GM21360 (cell line): ENCODE data around the gene RAB30.
"Not testable (repeated sequence)": the region's sequence is repeated elsewhere in the genome, so short reads cannot be mapped to it uniquely, and the experiment has no call there.

Experiments used
- ATAC-seq: cut with Tn5 transposase; IDR thresholded peaks from one replicate; pipeline ENCODE4 v1.9.1; 2021; ENCODE audit warnings: mild to moderate bottlenecking, moderate library complexity; ENCODE audit not compliant: unreplicated experiment

RAB30 gene

DNA sequence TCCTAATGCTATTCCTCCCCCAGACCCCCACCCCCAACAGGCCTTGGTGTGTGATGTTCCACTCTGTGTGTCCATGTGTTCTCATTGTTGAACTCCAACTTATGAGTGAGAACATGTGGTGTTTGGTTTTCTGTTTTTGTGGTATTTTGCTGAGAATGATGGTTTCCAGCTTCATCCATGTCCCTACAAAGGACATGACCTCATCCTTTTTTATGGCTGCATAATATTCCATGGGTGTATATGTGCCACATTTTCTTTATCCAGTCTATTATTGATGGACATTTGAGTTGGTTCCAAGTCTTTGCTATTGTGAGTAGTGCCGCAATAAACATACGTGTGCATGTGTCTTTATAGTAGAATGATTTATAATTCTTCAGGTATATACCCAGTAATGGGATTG lies 121.2 kb downstream of the RAB30 start:
- not testable (repeated sequence) for ATAC-seq

DNA sequence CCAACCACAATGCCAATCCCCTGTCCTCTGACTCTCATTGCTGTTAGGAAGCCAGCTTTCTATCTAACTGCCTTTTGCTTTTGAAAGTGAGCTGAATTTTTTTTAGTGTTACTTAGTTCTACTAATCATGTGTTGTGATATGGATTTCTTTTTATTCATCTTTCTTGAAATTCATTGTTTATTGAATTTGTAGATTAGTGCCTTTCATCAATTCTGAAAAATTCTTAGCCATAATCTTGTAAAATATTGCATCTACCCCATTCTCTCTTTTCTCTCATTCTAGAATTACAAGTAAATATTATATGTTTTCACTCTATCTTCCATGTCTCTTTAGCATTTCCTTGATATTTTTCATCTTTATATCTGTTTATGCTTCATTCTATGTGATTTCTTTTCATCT lies 122.3 kb downstream of the RAB30 start:
- ATAC-seq, result no peak

DNA sequence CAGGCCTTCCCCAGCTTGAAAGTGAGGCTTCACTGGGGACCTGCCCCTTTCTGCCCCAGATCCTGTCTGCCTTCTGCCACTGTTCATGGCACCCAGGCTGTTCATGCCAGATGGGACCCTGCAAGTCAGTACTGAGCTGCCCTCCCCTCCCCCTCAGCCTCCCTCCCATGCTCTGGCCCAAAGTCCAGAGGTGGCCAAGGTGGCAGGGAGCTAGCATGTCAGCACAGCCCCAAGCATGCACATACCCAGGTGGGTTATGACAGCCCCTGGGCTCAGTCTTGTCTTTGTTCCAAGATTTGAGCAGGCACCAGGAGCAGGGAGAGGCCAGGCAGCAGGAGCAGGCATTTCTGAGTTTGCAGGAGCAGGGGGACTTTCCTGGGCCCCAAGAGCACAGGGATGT lies 126.0 kb downstream of the RAB30 start:
- no peak for ATAC-seq

DNA sequence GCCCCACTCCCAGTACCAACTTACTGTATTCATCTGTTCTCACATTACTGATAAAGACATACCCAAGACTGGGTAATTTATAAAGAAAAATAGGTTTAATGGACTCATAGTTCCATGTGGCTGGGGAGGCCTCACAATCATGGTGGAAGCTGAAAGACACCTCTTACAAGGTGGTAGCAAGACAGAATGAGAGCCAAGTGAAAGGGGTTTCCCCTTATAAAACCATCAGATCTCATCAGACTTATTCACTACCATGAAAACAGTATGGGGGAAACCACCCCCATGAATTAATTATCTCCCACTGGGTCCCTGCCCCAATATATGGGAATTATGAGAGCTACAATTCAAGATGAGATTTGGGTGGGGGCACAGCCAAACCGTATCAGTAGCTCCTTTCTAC lies 126.7 kb downstream of the RAB30 start:
- ATAC-seq, result not testable (repeated sequence)

DNA sequence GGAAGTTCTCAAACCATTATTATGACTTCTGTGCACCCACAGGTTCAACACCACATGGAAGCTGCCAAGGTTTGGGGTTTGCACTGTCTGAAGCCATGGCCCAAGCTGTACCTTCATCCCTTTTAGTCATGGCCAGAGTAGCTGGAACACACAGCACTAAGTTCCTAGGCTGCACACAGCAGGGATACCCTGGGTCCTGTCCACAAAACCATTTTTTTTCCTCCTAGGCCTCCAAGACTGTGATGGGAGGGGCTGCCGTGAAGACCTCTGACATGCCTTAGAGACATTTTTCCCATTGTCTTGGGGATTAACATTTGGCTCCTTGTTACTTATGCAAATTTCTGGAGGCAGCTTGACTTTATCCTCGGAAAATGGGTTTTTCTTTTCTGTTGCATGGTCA lies 127.5 kb downstream of the RAB30 start:
- no peak for ATAC-seq

DNA sequence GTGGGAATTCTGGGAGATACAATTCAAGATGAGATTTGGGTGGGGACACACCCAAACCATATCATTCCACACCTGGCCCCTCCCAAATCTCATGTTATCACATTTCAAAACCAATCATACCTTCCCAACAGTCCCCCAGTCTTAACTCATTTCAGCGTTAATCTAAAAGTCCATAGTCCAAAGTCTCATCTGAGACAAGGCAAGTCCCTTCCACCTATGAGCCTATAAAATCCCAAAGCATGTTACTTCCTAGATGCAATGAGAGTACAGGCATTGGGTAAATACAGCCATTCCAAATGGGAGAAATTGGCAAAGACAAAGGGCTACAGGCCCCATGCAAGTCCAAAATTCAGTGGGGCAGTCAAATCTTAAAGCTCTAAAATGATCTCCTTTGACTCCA lies 128.3 kb downstream of the RAB30 start:
- not testable (repeated sequence) for ATAC-seq

DNA sequence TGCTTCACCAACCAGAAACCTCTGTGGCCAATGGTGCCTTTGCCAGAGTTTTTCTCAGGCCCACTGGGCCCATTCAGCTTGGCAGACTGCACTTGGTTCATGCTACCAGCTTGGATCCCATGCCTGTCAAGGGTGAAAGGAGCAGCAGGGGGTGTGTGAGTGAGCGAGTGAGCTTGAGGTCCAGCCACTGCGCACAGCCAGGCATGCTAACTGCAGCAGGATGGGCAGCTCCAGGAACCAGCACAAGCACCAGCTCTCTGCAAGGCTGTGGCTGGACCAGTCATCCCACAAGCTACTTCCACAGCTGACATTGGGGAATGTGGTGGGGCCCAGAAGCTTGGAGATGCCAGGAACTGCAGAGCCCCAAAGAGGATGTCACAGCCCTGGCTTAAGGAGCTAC lies 129.3 kb downstream of the RAB30 start:
- no peak for ATAC-seq

DNA sequence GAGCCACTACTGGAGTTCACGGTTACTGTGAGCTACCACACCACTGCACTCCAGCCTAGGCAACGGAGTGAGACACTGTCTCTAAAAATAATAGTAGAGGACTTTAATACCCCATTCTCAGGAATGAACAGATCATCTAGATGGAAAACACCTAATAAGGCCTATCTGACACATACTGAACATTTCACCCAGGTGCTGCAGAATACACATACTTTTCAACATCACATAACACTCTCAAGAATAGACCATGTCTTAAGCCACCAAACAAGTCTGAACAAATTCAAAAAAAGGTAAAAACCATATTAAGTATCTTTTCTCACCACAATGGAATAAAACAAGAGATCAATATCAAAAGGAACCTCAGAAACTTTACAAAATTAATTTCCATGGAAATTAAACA lies 132.2 kb downstream of the RAB30 start:
- ATAC-seq, result no peak

DNA sequence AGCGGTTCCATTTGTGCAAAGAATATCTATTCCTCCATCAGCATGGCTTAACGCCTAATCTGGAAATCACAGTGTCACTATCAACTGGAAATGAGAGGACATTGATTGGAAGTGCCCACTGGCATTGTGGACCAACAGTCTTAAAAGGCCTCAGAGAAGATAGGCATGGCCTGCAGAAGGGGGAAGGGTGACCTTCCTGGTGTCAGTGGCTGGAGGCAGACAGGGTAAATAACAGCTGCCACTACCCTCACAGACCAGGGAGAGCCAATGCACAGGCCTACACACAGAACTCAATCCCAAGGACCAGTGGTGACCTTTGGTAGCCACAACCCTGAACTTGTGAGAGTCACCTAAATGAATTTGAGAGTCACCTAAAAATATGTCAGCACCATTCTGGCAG lies 134.1 kb downstream of the RAB30 start:
- no peak for ATAC-seq

DNA sequence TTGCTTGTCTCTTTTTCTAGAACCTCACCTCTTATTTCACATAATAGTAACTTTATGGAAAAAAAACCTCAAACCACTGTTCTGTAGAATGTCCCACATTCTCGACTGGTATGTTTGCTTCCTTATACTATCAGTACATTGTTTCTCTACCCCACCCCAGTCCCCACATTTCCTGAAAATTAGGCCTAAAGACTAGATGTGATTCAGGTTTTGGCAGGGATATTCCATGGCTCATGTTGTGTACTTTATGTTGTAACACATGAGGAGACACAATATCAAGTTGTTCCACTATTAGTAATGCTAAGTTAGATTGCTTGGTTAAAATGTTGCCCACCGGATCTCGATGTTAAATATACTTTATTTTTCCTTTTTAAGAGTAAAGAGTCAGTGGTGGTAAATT lies 135.4 kb downstream of the RAB30 start:
- ATAC-seq, result no peak

DNA sequence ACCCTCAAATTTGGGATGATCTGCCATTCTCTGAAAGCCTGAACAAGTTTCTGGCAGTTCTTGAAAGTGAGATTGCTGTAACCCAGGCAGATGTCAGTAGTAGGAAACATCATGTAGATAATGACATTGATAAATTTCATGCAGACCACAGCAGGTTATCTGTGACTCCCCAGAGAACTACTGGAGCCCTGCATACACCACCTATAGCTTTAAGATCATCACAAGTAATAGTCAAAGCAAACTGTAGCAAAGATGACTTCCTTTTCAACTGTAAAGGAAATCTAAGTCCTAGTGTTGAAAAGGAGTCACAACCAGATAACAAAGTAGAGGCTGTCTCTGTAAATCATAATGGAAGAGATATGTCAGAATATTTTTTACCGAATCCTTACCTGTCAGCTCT lies 139.1 kb downstream of the RAB30 start:
- ATAC-seq, result no peak

DNA sequence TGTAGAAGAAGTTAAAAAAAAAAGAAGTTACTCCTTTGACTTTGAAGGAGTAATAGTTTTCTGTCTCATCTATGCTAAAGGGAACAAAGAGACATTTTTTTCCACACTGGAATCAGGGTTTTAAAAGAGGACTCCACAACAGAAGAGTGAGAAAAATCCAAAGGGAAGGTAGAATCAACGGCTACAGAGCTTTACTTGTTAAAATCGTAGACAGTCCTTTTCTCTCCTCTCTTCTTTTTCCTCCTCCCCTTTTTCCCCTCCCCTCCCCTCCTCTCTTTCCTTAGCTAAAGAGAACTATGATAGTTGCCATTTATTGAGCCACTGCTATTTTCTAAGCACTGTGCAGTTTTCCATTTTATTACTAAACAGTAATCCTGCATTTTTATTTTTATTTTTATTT lies 141.0 kb downstream of the RAB30 start:
- no peak for ATAC-seq

DNA sequence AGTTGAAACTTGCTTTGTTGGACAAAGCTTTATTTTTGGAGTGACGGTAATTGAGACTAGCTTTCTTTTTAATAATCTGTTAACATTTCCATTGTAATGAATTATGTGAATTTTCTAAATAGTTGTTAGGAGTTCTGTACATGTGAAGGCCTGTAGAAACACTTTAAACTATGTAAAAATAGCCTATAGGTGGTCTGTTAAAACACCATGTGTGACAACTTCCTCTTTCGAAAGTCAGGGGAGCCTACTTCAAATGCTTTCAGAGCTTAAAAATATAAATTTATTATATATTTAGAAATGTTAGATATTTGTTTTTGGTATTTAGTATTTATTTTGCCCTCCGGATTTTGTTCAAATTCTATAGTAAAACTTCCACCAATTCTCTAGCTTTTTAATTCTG lies 141.5 kb downstream of the RAB30 start:
- ATAC-seq, result peak; percentile 53

DNA sequence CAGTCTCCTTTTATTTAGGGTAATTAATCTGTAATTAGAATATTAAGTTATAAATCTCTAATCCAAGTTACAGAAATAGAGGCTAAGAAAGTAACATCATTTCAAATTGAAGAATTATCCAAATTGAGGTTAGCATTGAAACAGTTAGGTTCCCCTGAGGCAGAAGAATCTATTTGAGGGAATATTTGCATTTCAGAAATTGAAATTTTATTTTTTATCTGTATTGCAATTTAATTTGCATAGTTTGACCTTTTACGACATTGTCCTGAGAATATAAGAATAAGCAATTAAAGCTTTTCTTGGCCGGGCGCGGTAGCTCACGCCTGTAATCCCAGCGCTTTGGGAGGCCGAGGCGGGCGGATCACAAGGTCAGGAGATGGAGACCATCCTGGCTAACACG lies 142.6 kb downstream of the RAB30 start:
- ATAC-seq, result no peak

DNA sequence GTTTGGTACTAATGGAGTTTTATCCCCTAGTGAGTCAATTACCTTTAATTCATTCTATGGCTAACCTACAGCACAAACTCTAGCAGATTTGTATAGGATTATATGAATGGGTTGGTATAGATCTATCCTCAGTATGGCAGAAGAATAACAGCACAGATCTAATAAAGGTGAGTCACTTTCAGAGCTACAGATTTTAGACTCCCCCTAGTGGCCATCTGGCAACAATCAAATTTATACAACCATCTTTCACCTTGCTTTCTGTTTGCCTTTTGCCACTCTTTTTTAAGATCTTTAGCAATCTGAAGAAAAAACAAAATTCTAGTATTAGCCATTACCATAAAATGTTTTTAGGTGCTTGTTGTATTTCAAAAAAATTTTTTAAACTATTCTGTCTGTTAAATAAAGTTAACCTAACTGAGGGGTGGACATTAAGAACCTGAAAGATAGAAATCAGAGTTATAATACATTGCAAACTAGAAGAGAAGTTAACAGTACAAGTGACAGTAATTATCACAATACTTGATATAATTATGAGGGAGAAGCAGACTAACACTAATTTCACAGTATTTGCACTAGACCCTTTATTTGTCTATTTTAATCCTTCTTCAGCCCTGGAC lies 144.3 kb downstream of the RAB30 start:
- ATAC-seq, result peak; percentile 61

DNA sequence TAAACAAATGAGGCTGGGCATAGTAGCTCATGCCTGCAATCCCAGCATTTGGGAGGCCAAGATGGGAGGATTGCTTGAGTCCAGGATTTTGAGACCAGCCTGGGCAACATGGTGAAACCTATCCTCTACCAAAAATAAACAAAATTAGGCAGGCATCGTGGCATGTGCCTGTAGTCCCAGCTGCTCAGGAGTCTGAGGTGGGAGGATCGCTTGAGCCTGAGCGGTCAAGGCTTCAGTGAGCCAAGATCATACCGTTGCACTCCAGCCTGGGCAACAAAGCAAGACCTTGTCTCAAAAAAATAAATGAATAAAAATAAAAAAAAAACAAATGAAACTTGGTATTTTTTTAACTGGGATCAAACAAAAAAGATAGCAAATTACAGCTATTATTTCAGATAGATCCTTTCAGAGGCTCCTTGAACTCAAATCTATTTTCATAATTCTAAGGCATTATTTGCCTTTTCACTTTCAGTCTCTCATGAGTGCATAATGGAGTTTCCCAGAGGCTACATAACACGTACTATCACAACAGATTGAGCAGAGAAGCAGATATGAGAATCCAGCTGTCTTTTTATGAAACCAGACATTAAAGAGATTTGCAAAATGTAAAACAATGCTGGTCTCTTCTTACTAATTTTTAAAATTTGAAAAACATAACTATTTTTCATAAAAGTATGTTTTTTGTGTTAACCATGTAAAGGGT lies 147.0 kb downstream of the RAB30 start:
- peak; percentile 69 for ATAC-seq
